Endothelial cell (in vitro differentiated cells): ENCODE measurements around the gene CES3. TPM values are rescaled to one million over a fixed set of nuclear protein-coding genes. Genes with fewer than 3 reads are reported as not detected.

Experiments used
- DNase-seq: peaks from one replicate; pipeline ENCODE4 v3.0.0; 2021; ENCODE audit warnings: low spot score
- H3K27ac Mint-ChIP-seq: one replicate; pipeline ENCODE4 v1.8.0; 2021; ENCODE audit warnings: mixed read lengths, inconsistent platforms; ENCODE audit not compliant: unreplicated experiment
- H3K27me3 Mint-ChIP-seq: one replicate; pipeline ENCODE4 v1.8.0; 2021; ENCODE audit warnings: mild to moderate bottlenecking, moderate library complexity, mixed read lengths, inconsistent platforms; ENCODE audit not compliant: unreplicated experiment
- H3K36me3 Mint-ChIP-seq: one replicate; pipeline ENCODE4 v1.8.0; 2021; ENCODE audit warnings: mild to moderate bottlenecking, low read depth, mixed read lengths, inconsistent platforms; ENCODE audit not compliant: unreplicated experiment
- H3K4me1 Mint-ChIP-seq: one replicate; pipeline ENCODE4 v1.8.0; 2021; ENCODE audit warnings: mild to moderate bottlenecking, mixed read lengths, inconsistent platforms; ENCODE audit not compliant: unreplicated experiment
- H3K4me3 Mint-ChIP-seq: one replicate; pipeline ENCODE4 v1.8.0; 2021; ENCODE audit warnings: mild to moderate bottlenecking, mixed read lengths, inconsistent platforms; ENCODE audit not compliant: unreplicated experiment
- H3K9me3 Mint-ChIP-seq: one replicate; pipeline ENCODE4 v1.8.0; 2021; ENCODE audit warnings: mixed read lengths, inconsistent platforms; ENCODE audit not compliant: unreplicated experiment
- CTCF ChIP-seq: fragments of 200-600 bp; sonication (generic); IDR thresholded peaks from one replicate; pipeline ENCODE4 v1.5.0; 2021; ENCODE audit warnings: antibody characterized with exemption; ENCODE audit not compliant: unreplicated experiment
- total RNA-seq: library from RNA; stranded (reverse); fragmentation: NEBNext Ultra II Directional; extraction: Animal tissue kit (Norgen Biotek cat#: 25700); gene quantifications from one replicate; pipeline ENCODE4 v1.2.1, GENCODE V29; 2021; ENCODE audit not compliant: unreplicated experiment

The CES3 gene
- total RNA-seq, 1 donor from 2014 or later: 2.5 TPM

- Mint-ChIP-seq H3K4me1 (peaks cover 21% of the 10 kb centered on the region), H3K4me3 (no peak overlapping the region), H3K27me3 (no peaks in the 10 kb centered on the region), H3K27ac (no peak overlapping the region), H3K36me3 (no peaks in the 10 kb centered on the region), H3K9me3 (no peaks in the 10 kb centered on the region)
- DNase-seq: no peak
- no peak for TF ChIP-seq CTCF
Measured at GRCh38 chr16:67022531-67023214, 61.6 kb downstream of the CES3 start.

- DNase-seq: no peak
- no peak for TF ChIP-seq CTCF
- H3K9me3 Mint-ChIP-seq: no peaks in the 10 kb centered on the region
- no peak overlapping the region for H3K27ac Mint-ChIP-seq
- no peaks in the 10 kb centered on the region for H3K27me3 Mint-ChIP-seq
- H3K36me3 Mint-ChIP-seq: no peaks in the 10 kb centered on the region
- H3K4me3 Mint-ChIP-seq: no peak overlapping the region
- H3K4me1 Mint-ChIP-seq: peaks cover 21% of the 10 kb centered on the region
Measured at GRCh38 chr16:67023689-67024088, 62.6 kb downstream of the CES3 start.

Other genes with a start within 250 kb of the CES3 start
- 138 TPM for gene DYNC1LI2, start 209.7 kb upstream of the CES3 start, total RNA-seq
- 0.10 TPM for gene TERB1, start 159.7 kb upstream of the CES3 start, total RNA-seq
- 63.9 TPM for gene NAE1, start 130.3 kb upstream of the CES3 start, total RNA-seq
- gene CA7, start 116.9 kb upstream of the CES3 start, total RNA-seq: not detected
- 11.3 TPM for gene PDP2, start 80.8 kb upstream of the CES3 start, total RNA-seq
- gene CDH16, start 42.4 kb upstream of the CES3 start, total RNA-seq: not detected
- gene RRAD, start 35.7 kb upstream of the CES3 start, total RNA-seq: not detected
- 38.8 TPM for gene CIAO2B, start 26.9 kb upstream of the CES3 start, total RNA-seq
- gene CES2, start 25.8 kb upstream of the CES3 start, total RNA-seq: 26.7 TPM
- 1.1 TPM for gene CES4A, start 27.3 kb downstream of the CES3 start, total RNA-seq
- 65.8 TPM for gene CBFB, start 67.9 kb downstream of the CES3 start, total RNA-seq
- gene PHAF1, start 148.7 kb downstream of the CES3 start, total RNA-seq: 17.7 TPM
- 1.5 TPM for gene B3GNT9, start 189.7 kb downstream of the CES3 start, total RNA-seq
- 3.7 TPM for gene TRADD, start 198.6 kb downstream of the CES3 start, total RNA-seq
- gene FBXL8, start 198.7 kb downstream of the CES3 start, total RNA-seq: 3.8 TPM
- gene HSF4, start 203.5 kb downstream of the CES3 start, total RNA-seq: 5.7 TPM
- gene NOL3, start 209.3 kb downstream of the CES3 start, total RNA-seq: 2.6 TPM
- gene MATCAP1, start 222.7 kb downstream of the CES3 start, total RNA-seq: 88.8 TPM
- gene EXOC3L1, start 228.9 kb downstream of the CES3 start, total RNA-seq: 150 TPM
- gene E2F4, start 230.9 kb downstream of the CES3 start, total RNA-seq: 113 TPM
- gene ELMO3, start 237.9 kb downstream of the CES3 start, total RNA-seq: 25.3 TPM